Astrocyte of the spinal cord (primary cell): ENCODE results near the gene DAGLB.
A peak's percentile ranks its signal among the peaks of the same experiment; 100 is the strongest.
"Not testable (repeated sequence)": the region's sequence is repeated elsewhere in the genome, so short reads cannot be mapped to it uniquely, and the experiment has no call there.

Experiments
- DNase-seq: peaks from one replicate; pipeline ENCODE4 v3.0.0; 2011; ENCODE audit warnings: low read depth, low spot score
- H3K4me3 ChIP-seq: 2 replicates; pipeline ENCODE4 v1.5.1; 2011; ENCODE audit warnings: low read depth, mild to moderate bottlenecking, low read length, moderate library complexity
- CTCF ChIP-seq: IDR thresholded peaks from 2 replicates; pipeline ENCODE4 v1.5.1; 2012; ENCODE audit warnings: low read depth, mild to moderate bottlenecking, low read length, inconsistent platforms
- in situ Hi-C: cut with HindIII; loops from 2 replicates; pipeline ENCODE4 v1.10.0; 2017; ENCODE audit warnings: low sequenced_read_pairs

DAGLB gene

GRCh38 chr7:6465862-6466261 is 18.1 kb upstream of the DAGLB start:
- no peak for DNase-seq
- H3K4me3 ChIP-seq: no peak overlapping the region
- in situ Hi-C loops: no loop called here
- no peak for TF ChIP-seq CTCF

- DNase-seq, in situ Hi-C loops, H3K4me3 ChIP-seq: not testable (repeated sequence)
Measured at GRCh38 chr7:6463609-6464008, 15.9 kb upstream of the DAGLB start.

GRCh38 chr7:6461946-6462550 is 14.3 kb upstream of the DAGLB start:
- H3K4me3 ChIP-seq: no peak overlapping the region
- TF ChIP-seq CTCF: no peak
- in situ Hi-C loops: no loop called here
- no peak for DNase-seq

GRCh38 chr7:6460990-6461584 is 13.3 kb upstream of the DAGLB start:
- in situ Hi-C loops: no loop called here
- H3K4me3 ChIP-seq: no peak overlapping the region
- no peak for DNase-seq
- no peak for TF ChIP-seq CTCF

- no peak for DNase-seq
- H3K4me3 ChIP-seq: no peak overlapping the region
- in situ Hi-C loops: no loop called here
- no peak for TF ChIP-seq CTCF
Measured at GRCh38 chr7:6460303-6460702, 12.5 kb upstream of the DAGLB start.

- H3K4me3 ChIP-seq, in situ Hi-C loops, DNase-seq: not testable (repeated sequence)
Measured at GRCh38 chr7:6458676-6459075, 10.9 kb upstream of the DAGLB start.

- TF ChIP-seq CTCF: no peak
Measured at GRCh38 chr7:6453734-6454133, 6.0 kb upstream of the DAGLB start.

More at GRCh38 chr7:6453734-6454133, 6.0 kb upstream of the DAGLB start:
- in situ Hi-C loops: no loop called here
- H3K4me3 ChIP-seq: no peak overlapping the region
- DNase-seq: peak; percentile 70
